ENCODE data around the gene POTEI. TPM values are rescaled to one million over a fixed set of nuclear protein-coding genes. Genes with fewer than 3 reads are reported as not detected.
"Not testable (repeated sequence)": the region's sequence is repeated elsewhere in the genome, so short reads cannot be mapped to it uniquely, and the experiment has no call there.

The POTEI gene
- total and polyA plus RNA-seq, 12 donors = not detected

GRCh38 chr2:130416693-130417092 lies 92.4 kb downstream of the POTEI start:
- TF ChIP-seq, protein P1, sequence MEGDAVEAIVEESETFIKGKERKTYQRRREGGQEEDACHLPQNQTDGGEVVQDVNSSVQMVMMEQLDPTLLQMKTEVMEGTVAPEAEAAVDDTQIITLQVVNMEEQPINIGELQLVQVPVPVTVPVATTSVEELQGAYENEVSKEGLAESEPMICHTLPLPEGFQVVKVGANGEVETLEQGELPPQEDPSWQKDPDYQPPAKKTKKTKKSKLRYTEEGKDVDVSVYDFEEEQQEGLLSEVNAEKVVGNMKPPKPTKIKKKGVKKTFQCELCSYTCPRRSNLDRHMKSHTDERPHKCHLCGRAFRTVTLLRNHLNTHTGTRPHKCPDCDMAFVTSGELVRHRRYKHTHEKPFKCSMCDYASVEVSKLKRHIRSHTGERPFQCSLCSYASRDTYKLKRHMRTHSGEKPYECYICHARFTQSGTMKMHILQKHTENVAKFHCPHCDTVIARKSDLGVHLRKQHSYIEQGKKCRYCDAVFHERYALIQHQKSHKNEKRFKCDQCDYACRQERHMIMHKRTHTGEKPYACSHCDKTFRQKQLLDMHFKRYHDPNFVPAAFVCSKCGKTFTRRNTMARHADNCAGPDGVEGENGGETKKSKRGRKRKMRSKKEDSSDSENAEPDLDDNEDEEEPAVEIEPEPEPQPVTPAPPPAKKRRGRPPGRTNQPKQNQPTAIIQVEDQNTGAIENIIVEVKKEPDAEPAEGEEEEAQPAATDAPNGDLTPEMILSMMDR (IDR thresholded peaks at IDR 0.05) = peak in 1 of 9 donors; percentile 10
- H3K27ac ChIP-seq; H3K9me3 ChIP-seq; H3K36me3 ChIP-seq; H3K27me3 ChIP-seq; H3K4me1 ChIP-seq; H3K4me3 ChIP-seq; DNase-seq; ATAC-seq; intact Hi-C loops (cut with DNase I): not testable (repeated sequence)
- 71 to 78% methylated on average over 1 of the region's 1 CpG for WGBS, 2 donors

Other genes starting within 250 kb of the POTEI start
- gene IMP4, start 166.4 kb downstream of the POTEI start, total RNA-seq = 10 to 100 TPM; 50.6 to 82.0 (median 61.6) TPM
- 100 to 1,000 TPM in 1 of 2 donors, 10 to 100 TPM in 1; 82.3 to 190 TPM for gene IMP4, start 166.4 kb downstream of the POTEI start, polyA plus RNA-seq
- gene PTPN18, start 153.3 kb downstream of the POTEI start, total RNA-seq = 10 to 100 TPM in 7 of 10 donors, 1 to 10 TPM in 3; 7.8 to 24.3 (median 11.2) TPM
- 10 to 100 TPM; 17.3 to 35.0 TPM for gene PTPN18, start 153.3 kb downstream of the POTEI start, polyA plus RNA-seq
- gene CFC1B, start 11.9 kb upstream of the POTEI start, total RNA-seq = not detected
- gene CFC1B, start 11.9 kb upstream of the POTEI start, polyA plus RNA-seq = not detected
- gene CFC1, start 90.2 kb upstream of the POTEI start, total RNA-seq = not detected
- under 1 TPM in 1 of 2 donors, not detected in 1; 0.23 TPM for gene CFC1, start 90.2 kb upstream of the POTEI start, polyA plus RNA-seq
- gene POTEJ, start 102.1 kb upstream of the POTEI start, total RNA-seq = not detected
- not detected for gene POTEJ, start 102.1 kb upstream of the POTEI start, polyA plus RNA-seq
- not detected for gene GPR148, start 219.7 kb upstream of the POTEI start, total RNA-seq
- gene GPR148, start 219.7 kb upstream of the POTEI start, polyA plus RNA-seq = not detected
- gene AMER3, start 246.2 kb upstream of the POTEI start, total RNA-seq = not detected
- not detected for gene AMER3, start 246.2 kb upstream of the POTEI start, polyA plus RNA-seq